ENCODE results near the gene RAB18.
"Not testable (repeated sequence)": the region's sequence is repeated elsewhere in the genome, so short reads cannot be mapped to it uniquely, and the experiment has no call there.

RAB18 gene

DNA sequence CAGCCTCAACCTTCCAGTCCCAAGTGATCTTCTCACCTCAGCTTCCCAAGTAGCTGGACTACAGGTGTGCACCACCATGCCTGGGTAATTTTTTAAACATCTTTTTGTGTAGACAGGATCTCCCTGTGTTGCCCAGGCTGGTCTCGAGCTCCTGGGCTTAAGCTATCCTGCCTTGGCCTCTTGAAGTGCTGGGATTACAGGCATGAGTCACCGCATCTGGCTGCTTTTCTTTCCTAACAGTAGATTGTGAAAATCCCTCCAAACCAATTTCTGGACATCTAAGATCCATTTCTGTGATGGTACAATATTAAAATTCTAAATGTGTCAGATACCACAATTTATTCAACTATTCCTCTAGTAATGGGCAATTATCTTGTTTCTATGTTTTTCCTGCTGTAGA lies 38.7 kb downstream of the RAB18 start:
- in situ Hi-C loops (cut with MboI; ENCODE audit: low sequenced_read_pairs) = no loop called here

DNA sequence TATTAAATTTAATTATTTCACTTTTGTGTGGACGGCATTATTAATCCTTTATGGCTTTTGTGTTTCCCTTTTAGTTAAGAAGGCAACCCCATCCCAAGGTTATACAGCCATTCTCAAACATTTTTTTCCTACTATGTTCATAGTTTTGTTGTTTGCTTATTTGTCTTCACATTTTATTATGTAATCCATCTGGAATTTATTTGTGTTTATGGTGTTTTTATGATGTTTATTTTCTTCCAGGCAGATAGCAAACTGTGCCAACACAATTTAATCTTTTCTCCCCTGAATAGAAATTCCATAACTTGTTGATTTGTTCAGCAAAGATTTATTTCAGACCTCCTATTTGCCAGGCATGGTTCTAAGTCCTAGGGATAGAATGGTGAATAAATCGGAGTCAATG lies 42.9 kb downstream of the RAB18 start:
- in situ Hi-C loops (cut with MboI; ENCODE audit: low sequenced_read_pairs) = no loop called here

- in situ Hi-C loops (cut with MboI; ENCODE audit: low sequenced_read_pairs) = no loop called here
These were observed 43.4 kb downstream of the RAB18 start for GRCh38 chr10:27547482-27547881.

DNA sequence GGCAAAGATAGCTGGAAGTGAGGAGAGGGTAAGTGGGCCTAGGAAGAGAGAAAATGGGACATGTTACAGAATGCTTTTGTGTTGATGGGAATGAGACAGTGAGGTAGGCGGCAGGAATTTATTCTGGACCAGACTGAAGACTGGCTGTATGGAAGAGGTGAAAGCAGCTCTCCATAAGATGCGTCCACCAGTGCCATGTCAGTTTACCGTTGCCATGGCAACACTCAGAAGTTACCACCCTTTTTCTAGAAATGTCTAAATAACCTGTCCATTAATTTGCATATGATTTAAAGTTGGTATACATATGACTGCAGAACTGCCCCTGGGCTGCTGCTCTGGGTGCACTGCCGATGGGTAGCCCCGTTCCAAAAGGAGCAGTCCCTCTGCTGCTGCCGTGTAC lies 46.7 kb downstream of the RAB18 start:
- in situ Hi-C loops (cut with MboI; ENCODE audit: low sequenced_read_pairs) = loop anchor here (25.0 kb wide), 1 partner anchor 636 kb away; no protein-coding TSS in a partner anchor

- in situ Hi-C loops (cut with MboI; ENCODE audit: low sequenced_read_pairs) = loop anchor here (25.0 kb wide), 1 partner anchor 629 kb away; no protein-coding TSS in a partner anchor
These were observed 54.5 kb downstream of the RAB18 start for GRCh38 chr10:27558612-27559020.

DNA sequence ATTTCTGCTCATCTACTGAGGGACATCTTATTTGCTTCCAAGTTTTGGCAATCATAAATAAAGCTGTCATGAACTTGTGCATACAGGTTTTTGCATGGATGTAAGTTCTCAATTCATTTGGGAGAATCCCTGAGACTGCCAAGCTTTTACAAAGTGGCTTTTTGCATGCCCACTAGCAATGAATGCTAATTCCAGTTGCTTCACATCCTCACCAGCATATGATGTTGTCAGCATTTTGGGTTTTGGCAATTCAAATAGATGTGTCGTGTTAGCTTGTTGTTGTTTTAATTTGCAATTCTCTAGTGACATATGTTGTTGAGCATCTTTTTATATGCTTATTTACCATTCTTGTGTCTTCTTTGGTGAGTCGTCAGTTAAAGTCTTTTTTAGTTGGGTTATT lies 57.2 kb downstream of the RAB18 start:
- in situ Hi-C loops (cut with MboI; ENCODE audit: low sequenced_read_pairs) = loop anchor here (25.0 kb wide), 1 partner anchor 626 kb away; no protein-coding TSS in a partner anchor

GRCh38 chr10:27564398-27564797 lies 60.3 kb downstream of the RAB18 start:
- in situ Hi-C loops (cut with MboI; ENCODE audit: low sequenced_read_pairs) = loop anchor here (25.0 kb wide), 1 partner anchor 623 kb away; no protein-coding TSS in a partner anchor

DNA sequence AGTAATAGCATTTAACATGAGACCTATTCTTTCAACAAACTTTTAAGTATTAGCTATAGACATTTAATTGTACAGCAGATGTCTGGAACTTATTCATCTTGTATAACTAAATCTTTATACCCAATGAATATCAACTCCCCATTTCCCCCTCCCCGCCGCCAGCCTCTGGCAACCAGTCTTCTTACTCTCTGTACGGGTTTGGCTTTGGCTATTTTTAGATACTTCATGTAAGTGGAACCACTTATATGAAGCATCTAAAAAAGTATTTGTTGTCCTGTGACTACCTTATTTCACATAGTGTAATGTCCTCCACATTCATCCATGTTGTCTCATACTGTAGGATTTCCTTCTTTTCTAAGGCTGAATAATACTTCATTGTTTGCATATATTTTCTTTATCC lies 60.8 kb downstream of the RAB18 start:
- in situ Hi-C loops (cut with MboI; ENCODE audit: low sequenced_read_pairs) = loop anchor here (25.0 kb wide), 1 partner anchor 622 kb away; no protein-coding TSS in a partner anchor

- in situ Hi-C loops (cut with MboI; ENCODE audit: low sequenced_read_pairs) = loop anchor here (25.0 kb wide), 1 partner anchor 619 kb away; no protein-coding TSS in a partner anchor
These were observed 64.4 kb downstream of the RAB18 start for GRCh38 chr10:27568196-27569175.

DNA sequence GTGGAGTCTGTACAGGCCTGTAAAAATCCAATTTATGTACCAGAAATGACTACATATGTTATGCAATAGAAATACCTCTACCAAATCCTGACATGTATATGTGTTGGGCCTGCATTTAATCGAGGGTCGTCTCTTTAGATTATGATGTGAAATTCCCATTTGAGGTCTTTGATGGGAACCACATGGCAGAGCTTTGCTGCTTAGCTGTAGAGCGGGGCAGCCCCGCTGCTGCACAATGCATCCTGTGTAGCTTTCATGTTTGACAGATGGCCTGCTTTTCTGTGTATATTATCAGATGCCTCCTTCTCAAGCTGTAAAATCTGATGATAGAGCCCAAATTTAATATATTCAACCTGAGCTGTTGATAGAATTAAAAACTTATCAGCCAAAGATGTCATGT lies 65.8 kb downstream of the RAB18 start:
- in situ Hi-C loops (cut with MboI; ENCODE audit: low sequenced_read_pairs) = loop anchor here (25.0 kb wide), 1 partner anchor 617 kb away; no protein-coding TSS in a partner anchor

DNA sequence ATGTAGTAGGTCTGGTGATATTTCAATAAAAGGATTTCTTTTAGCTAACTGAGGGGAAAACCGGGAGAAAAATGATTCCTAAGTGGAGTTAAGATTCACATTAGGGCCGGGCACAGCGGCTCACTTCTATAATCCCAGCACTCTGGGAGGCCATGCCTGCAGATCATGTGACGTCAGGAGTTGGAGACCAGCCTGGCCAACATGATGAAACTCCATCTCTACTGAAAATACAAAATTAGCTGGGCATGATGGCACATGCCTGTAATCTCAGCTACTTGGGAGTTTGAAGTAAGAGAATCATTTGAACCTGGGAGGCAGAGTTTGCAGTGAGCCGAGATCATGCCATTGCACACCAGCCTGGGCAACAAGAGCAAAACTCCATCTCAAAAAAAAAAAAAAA lies 72.9 kb downstream of the RAB18 start:
- in situ Hi-C loops (cut with MboI; ENCODE audit: low sequenced_read_pairs) = not testable (repeated sequence)

- in situ Hi-C loops (cut with MboI; ENCODE audit: low sequenced_read_pairs) = no loop called here
These were observed 74.2 kb downstream of the RAB18 start for GRCh38 chr10:27578316-27578715.

- in situ Hi-C loops (cut with MboI; ENCODE audit: low sequenced_read_pairs) = no loop called here
These were observed 77.1 kb downstream of the RAB18 start for GRCh38 chr10:27581225-27581624.

DNA sequence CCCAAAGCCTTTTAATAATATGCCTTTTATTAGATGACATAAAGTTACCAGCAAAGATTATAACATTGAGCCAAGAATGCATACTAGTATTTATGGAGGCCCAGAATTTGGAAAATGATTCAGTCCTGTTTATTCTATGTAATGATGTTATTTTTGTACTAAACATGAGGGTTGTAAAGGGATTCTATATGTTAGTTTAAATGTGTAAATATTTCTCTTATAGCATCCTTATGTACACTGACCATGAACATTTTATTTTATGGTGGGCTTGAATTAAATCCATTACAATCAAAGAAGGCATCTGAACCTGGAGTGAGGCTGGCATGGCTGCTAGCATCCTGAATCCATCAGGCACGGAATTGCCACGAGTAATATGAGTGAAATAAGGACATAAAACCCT lies 80.2 kb downstream of the RAB18 start:
- in situ Hi-C loops (cut with MboI; ENCODE audit: low sequenced_read_pairs) = no loop called here

All from HL-60/S4 treated with retinoic acid at 250 ng/mL for 4 days and 3 days (cell line).